T47D (cell line): ENCODE data around the gene CRIP2.

Experiments
- DNase-seq, 2 experiments: peaks; one replicate each; pipeline versions ENCODE4 v3.0.0 to v3.0.0-alpha.2; 2011 to 2012; ENCODE audit warnings: low read depth in 1 of 2, low spot score in 1 of 2
- JUND ChIP-seq: IDR thresholded peaks from 2 replicates; pipeline ENCODE4 v1.6.1; 2012; ENCODE audit warnings: low read depth
- in situ Hi-C: cut with HindIII; loops from 2 replicates; pipeline ENCODE4 v1.10.0; 2016; ENCODE audit warnings: low sequenced_read_pairs, low pct_unique_long_range_greater_than_20kb

The CRIP2 gene

DNA sequence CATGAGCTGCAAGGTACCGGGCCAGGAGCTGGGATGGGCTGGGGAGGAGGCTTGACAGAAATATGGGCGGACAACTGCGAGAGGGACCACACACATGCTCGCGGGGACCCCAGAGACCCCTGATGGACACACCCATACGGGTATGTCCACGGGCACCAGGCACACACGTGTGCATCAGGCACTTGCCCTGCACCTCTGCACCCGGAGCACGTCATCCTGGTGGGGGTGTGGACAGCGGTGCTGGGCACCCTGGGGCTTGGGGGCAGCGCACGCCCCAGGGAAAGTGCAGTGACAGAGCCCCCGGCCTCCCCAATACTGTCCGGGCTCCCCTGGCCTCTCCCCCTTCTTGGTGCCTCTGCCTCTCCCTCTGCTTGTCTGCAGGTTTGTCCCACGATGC, 10.4 kb downstream of the CRIP2 start:
- DNase-seq: no peak
- in situ Hi-C loops: no loop called here
- TF ChIP-seq JUND: no peak

- TF ChIP-seq JUND: no peak
- peak; percentile 51 to 84 for DNase-seq
- in situ Hi-C loops: no loop called here
Measured at GRCh38 chr14:105485739-105486162, 11.1 kb downstream of the CRIP2 start.

DNA sequence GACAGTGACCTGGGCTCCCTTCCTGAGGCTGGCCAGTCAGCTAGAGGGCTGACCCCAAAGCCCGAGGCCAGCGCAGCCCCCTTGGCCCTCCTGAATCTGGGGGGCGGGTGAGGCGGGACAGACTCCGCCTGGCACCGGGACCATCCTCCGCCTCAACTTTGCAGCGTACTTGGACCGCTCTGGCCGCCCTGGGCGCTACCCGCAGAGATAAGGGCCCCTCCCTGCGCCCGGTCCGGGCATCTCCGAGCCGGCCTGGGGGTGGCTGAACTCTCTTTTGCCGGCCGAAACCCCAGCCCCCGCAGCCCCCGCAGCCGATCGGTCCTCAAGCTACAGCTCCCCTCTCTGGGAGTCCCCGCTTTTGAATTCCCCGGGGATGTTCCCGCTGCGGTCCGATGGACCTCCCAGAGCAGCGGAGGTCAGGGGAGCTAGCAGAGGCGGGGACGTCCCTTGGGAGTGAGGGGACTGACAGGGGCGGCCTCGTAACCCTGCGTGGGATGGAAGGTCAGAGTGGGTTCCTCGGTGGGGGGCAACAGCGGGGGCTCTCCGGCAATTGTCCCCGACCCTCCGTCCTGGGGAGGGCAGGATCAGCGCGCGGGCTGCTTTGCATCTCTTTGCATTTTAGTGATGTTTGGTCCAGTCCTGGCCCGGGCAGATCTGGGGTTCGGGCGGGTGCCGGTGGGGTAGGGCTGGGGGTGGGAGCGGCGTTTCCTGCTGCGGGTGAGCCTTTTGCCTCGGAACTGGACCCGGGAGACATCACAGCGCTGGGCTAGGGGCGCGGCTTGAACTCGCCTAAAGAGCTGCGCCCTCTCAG, 11.7 kb downstream of the CRIP2 start, which contains the start of gene CRIP1:
CRIP1 (plus strand) TSS at position 724 of the 811 bp plus-strand sequence. CDS start 374 bp downstream, outside the sequence.
- in situ Hi-C loops: no loop called here
- TF ChIP-seq JUND: no peak
- no peak for DNase-seq

DNA sequence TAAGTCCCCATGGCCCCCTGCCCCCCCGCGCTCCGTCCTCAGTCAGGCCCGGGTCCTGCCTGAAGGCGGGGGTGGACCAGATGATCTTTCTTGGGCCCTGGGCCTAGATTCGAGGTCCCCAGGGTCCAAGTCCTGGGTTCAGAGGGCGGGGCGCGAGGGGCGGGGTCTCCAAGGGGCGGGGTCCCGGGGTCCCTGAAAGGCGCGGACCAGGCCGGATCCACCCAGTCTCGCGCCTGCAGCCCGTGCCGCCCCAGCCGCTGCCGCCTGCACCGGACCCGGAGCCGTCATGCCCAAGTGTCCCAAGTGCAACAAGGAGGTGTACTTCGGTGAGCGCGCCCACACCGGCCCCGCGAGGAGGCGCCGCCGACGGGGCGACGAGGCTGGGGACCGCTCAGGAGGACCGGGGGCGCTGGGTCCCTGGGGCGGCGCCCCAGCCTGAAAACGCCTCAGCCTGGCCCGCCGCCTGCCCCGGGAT, 12.4 kb downstream of the CRIP2 start:
- in situ Hi-C loops: no loop called here
- TF ChIP-seq JUND: no peak
- peak in 1 of 2 experiments; percentile 76 for DNase-seq

- no peak for TF ChIP-seq JUND
- in situ Hi-C loops: no loop called here
- DNase-seq: peak in 1 of 2 experiments; percentile 62
Measured at GRCh38 chr14:105487449-105487985, 12.9 kb downstream of the CRIP2 start.

DNA sequence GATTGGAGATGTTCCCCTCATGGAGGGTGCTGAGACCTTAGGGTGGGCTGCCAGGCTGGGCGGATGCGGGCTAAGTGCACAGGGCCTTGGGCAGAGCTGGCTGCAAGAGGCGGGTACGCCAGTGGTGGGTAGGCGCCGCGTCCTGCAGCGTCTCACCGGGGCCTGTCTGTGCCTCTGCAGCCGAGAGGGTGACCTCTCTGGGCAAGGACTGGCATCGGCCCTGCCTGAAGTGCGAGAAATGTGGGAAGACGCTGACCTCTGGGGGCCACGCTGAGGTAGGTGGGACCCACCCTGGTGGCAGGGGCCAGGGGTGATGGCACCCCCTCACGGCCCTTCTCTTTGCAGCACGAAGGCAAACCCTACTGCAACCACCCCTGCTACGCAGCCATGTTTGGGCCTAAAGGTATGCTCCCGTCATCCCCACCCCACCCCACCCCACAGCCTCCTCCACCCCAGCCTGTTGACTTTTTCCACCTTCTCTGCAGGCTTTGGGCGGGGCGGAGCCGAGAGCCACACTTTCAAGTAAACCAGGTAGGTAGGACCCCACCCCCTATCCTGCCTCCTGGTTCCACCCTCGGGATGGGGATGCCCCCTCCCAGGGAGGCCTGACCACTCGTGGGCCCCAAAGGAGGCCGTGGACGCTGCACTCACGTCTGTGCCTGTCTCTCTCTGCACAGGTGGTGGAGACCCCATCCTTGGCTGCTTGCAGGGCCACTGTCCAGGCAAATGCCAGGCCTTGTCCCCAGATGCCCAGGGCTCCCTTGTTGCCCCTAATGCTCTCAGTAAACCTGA, 13.6 kb downstream of the CRIP2 start:
- no peak for TF ChIP-seq JUND
- DNase-seq: peak in 1 of 2 experiments; percentile 69
- in situ Hi-C loops: no loop called here

GRCh38 chr14:105488781-105489541, 14.3 kb downstream of the CRIP2 start:
- no peak for DNase-seq
- no peak for TF ChIP-seq JUND
- in situ Hi-C loops: no loop called here

- in situ Hi-C loops: no loop called here
- peak; percentile 74 to 97 for DNase-seq
- TF ChIP-seq JUND: no peak
Measured at GRCh38 chr14:105489542-105490266, 15.1 kb downstream of the CRIP2 start.

DNA sequence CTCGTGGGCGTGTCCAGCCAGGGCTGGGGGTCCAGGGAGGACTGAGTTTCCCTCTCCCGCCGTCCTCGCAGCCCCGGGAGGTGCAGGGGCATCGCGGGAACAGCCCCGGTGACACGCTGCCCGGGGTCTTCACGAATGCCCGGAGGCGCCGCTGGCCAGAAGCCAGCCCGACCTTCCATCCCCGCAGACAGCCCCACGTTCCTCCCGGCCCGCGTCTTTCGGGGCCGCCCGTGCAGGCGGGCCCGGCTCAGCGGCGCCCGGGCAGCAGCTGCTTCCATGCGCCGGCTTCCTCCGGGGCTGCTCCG, 15.6 kb downstream of the CRIP2 start:
- no peak for TF ChIP-seq JUND
- in situ Hi-C loops: no loop called here
- DNase-seq: no peak

- in situ Hi-C loops: no loop called here
- no peak for TF ChIP-seq JUND
- DNase-seq: peak; percentile 99 to 100
Measured at GRCh38 chr14:105490572-105491365, 16.1 kb downstream of the CRIP2 start, which contains the start of gene TEDC1. TSS of gene TEDC1 (plus strand) at chr14:105491246. CDS start at chr14:105491376, 130 bp downstream.
